HEK293T (cell line): ENCODE measurements around the gene PPP1R12B.
"Not testable (repeated sequence)": the region's sequence is repeated elsewhere in the genome, so short reads cannot be mapped to it uniquely, and the experiment has no call there.

Experiments used
- ARNT ChIP-seq: fragments of 450-650 bp; IDR thresholded peaks from 2 replicates; pipeline ENCODE4 v1.6.1; 2017; ENCODE audit warnings: mild to moderate bottlenecking
- BHLHE40 ChIP-seq: fragments of 450-650 bp; IDR thresholded peaks from 2 replicates; pipeline ENCODE4 v1.6.1; 2016; ENCODE audit warnings: mild to moderate bottlenecking, moderate library complexity, borderline replicate concordance
- ELF4 ChIP-seq: fragments of 450-650 bp; IDR thresholded peaks from 2 replicates; pipeline ENCODE4 v1.6.1; 2017; ENCODE audit warnings: antibody characterized with exemption
- FOXA1 ChIP-seq: fragments of 450-650 bp; IDR thresholded peaks from 2 replicates; pipeline ENCODE4 v1.6.1; 2016; ENCODE audit warnings: mild to moderate bottlenecking
- FOXK2 ChIP-seq: fragments of 450-650 bp; IDR thresholded peaks from 2 replicates; pipeline ENCODE4 v1.6.1; 2016; ENCODE audit warnings: mild to moderate bottlenecking
- FOXM1 ChIP-seq: fragments of 450-650 bp; IDR thresholded peaks from 2 replicates; pipeline ENCODE4 v1.6.1; 2017; ENCODE audit warnings: mild to moderate bottlenecking, borderline replicate concordance
- HDGF ChIP-seq: fragments of 450-650 bp; IDR thresholded peaks from 2 replicates; pipeline ENCODE4 v1.6.1; 2017; ENCODE audit warnings: antibody characterized with exemption, borderline replicate concordance
- NFRKB ChIP-seq: fragments of 450-650 bp; IDR thresholded peaks from 2 replicates; pipeline ENCODE4 v1.6.1; 2016; ENCODE audit warnings: mild to moderate bottlenecking, moderate library complexity
- SP1 ChIP-seq: fragments of 450-650 bp; IDR thresholded peaks from 2 replicates; pipeline ENCODE4 v1.6.1; 2017
- SUZ12 ChIP-seq: fragments of 450-650 bp; IDR thresholded peaks from 2 replicates; pipeline ENCODE4 v1.6.1; 2016; ENCODE audit warnings: mild to moderate bottlenecking
- ZNF384 ChIP-seq: fragments of 450-650 bp; IDR thresholded peaks from 2 replicates; pipeline ENCODE4 v1.6.1; 2016
- TF ChIP-seq, protein P1 (sequence below): fragments of 450-650 bp; IDR thresholded peaks from 2 replicates; pipeline ENCODE4 v1.6.1; 2016

DNA sequence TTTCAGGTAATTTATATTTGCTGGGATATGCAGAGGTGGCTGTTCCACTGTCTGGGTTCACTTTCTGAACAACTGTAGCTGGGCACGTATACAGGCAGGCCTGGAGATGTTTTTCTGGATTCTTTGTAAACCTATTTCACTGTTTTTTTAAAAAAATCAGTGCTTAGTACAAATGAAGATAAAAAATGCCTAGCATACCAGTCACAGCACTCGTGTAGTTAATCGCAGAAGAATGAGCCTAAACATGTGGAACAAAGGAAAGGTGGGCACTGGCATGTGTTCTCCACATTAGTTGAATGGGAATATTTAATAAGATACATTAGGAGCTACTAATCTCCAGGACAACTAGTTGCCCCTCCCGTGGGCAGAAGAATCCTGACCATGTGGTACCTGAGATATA lies 68.6 kb downstream of the PPP1R12B start:
- TF ChIP-seq FOXK2, BHLHE40, SUZ12, NFRKB, SP1, FOXA1, ARNT, FOXM1, ELF4, ZNF384, HDGF: not testable (repeated sequence)
- TF ChIP-seq, protein P1, sequence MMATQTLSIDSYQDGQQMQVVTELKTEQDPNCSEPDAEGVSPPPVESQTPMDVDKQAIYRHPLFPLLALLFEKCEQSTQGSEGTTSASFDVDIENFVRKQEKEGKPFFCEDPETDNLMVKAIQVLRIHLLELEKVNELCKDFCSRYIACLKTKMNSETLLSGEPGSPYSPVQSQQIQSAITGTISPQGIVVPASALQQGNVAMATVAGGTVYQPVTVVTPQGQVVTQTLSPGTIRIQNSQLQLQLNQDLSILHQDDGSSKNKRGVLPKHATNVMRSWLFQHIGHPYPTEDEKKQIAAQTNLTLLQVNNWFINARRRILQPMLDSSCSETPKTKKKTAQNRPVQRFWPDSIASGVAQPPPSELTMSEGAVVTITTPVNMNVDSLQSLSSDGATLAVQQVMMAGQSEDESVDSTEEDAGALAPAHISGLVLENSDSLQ, result not testable (repeated sequence)
